ENCODE data around the gene PDIA6. TPM values are rescaled to one million over a fixed set of nuclear protein-coding genes. Genes with fewer than 3 reads are reported as not detected.
"Not testable (repeated sequence)": the region's sequence is repeated elsewhere in the genome, so short reads cannot be mapped to it uniquely, and the experiment has no call there.

The PDIA6 gene
- total RNA-seq, 1 donor from 2014 or later, result 102 TPM

GRCh38 chr2:10810202-10811161 is 2.1 kb downstream of the PDIA6 start:
- no peak for DNase-seq

- DNase-seq, result no peak
Measured at GRCh38 chr2:10806543-10806942, 6.0 kb downstream of the PDIA6 start.

DNA sequence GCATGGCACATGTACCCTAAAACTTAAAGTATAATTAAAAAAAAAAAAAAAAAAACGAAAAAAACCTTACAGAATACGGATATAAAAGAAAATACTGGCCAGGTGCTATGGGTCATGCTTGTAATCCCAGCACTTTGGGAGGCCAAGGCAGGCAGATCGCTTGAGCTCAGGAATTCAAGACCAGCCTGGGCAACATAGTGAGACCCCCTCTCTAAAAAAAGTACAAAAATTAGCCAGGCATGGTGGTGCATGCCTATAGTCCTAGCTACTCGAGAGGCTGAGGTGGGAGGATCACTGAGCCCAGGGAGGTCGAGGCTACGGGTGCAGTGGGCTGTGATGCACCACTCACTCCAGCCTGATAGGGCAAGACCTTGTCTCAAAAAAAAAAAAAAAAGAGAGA is 6.6 kb downstream of the PDIA6 start:
- not testable (repeated sequence) for DNase-seq

- DNase-seq, result no peak
Measured at GRCh38 chr2:10802657-10803056, 9.9 kb downstream of the PDIA6 start.

GRCh38 chr2:10800163-10800562 is 12.4 kb downstream of the PDIA6 start:
- DNase-seq, result no peak

DNA sequence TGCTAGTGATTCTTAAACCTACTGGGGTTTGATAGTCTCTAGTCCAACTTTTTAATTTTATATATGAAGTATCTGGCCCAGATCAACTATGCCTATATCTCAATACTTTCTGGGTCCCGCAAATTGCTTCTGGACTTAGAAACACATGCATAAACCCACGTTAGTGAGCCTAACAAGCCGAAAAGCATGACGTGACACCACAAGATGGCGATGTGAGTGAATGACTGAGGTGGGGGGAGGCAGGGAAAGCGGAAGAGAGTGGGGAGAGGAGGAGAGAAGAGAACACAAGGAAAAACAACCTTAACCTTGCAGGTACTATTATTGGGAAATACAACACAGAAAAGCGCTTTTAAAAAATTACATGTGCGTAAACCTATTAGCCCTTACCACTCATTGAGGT is 13.8 kb downstream of the PDIA6 start:
- no peak for DNase-seq

GRCh38 chr2:10796703-10797102 is 15.9 kb downstream of the PDIA6 start:
- no peak for DNase-seq

DNA sequence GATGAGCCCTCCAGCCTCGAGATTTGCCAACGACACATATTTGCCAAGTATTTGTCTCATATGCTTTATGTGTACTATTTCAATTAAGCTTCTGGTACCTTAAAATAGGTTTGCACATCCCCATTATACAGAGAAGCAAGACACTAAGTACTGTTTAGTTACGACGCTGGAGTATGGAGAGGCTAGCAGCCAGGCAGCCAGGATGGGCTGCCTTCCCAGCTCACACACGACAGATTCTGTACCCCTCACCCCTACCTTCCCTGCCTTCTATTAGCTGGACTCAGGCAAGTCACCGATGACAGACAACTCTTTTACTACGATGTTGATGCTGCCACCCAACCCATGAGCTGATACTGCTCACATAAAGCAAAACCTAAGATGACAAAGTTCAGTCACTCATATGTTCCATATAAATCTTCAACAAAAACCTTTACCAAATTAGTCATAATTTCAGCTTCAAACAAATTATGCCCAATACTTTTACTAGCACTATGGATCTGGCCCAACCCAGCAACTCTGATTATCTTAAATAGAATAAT is 17.0 kb downstream of the PDIA6 start:
- no peak for DNase-seq

DNA sequence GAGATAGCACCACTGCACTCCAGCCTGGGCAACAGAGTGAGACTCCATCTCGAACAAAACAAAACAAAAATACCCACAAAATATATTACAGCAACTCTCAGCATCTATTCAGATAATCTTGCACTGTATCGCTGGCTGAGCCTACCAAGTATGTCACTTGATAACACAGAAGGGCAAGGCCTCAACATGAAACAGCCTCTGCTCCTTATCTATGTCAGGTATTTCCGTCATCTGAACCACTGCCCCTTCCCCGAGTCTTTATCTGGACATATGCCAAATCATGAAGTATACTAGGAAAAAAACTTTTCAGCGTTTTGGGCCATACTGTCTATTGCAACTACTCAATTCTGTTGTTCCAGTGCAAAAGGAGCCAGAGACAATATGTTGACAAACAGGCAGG is 17.7 kb downstream of the PDIA6 start:
- no peak for DNase-seq

- DNase-seq, result no peak
Measured at GRCh38 chr2:10793816-10794215, 18.8 kb downstream of the PDIA6 start.

DNA sequence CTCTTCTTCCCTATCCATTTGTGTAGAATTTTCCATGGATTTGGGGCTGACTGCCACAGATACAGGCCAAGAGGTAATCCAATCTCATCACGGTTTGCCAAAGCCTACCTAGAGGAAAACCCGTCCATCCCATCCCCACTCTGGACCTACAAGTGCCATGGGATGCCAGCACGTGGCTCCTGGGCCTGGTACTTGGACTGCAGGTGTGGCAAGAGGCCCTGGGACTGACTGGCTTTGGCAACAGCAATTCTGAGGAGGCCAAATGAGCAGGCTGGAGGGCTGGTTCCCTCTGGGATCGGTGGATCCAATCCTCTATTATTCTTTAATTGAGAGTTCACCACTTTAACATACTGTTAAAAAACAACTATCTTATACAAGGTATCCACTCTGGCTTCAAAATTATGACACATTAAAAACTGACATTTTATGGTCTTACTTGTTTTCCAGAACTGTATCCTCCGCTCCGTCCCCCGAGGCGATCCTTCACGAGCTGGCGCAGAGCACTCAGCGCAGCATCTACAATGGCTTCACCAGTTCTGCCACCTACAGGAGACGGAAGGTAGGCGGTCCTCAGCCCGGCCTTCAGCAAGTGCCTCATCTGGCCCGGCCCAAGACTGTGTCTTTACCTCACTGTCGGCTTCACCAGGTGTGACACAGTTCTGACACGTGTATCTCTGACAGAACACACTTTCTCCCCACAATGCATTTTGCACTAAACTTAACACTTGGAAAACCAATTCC is 19.8 kb downstream of the PDIA6 start:
- DNase-seq, result no peak

- DNase-seq, result no peak
Measured at GRCh38 chr2:10792001-10792634, 20.5 kb downstream of the PDIA6 start.

GRCh38 chr2:10790228-10790973 is 22.2 kb downstream of the PDIA6 start:
- DNase-seq, result no peak

DNA sequence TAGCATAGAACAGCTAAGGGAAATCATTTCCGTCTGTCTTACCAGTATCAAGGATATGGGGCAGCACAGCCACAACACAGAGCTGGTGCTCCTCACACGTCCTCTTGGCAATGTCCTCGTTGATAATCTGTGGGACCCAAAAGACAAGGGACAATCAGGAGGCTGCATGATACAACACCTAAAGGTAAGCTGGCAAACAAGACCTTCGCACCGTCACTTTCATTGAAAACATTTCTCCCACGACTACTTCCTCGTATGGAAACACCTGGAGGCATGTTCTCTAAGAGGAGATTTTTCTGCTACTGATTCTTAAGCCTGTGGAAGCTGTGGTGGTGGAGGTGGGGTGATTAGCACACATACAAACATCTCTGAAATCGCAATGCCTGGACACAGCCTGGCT is 23.7 kb downstream of the PDIA6 start:
- DNase-seq, result no peak

- DNase-seq, result no peak
Measured at GRCh38 chr2:10787176-10787968, 25.2 kb downstream of the PDIA6 start.

- no peak for DNase-seq
Measured at GRCh38 chr2:10786240-10786982, 26.2 kb downstream of the PDIA6 start.

- DNase-seq, result no peak
Measured at GRCh38 chr2:10785260-10785659, 27.3 kb downstream of the PDIA6 start.

GRCh38 chr2:10784719-10785118 is 27.9 kb downstream of the PDIA6 start:
- DNase-seq, result no peak

GRCh38 chr2:10783421-10783820 is 29.2 kb downstream of the PDIA6 start:
- DNase-seq, result no peak

DNA sequence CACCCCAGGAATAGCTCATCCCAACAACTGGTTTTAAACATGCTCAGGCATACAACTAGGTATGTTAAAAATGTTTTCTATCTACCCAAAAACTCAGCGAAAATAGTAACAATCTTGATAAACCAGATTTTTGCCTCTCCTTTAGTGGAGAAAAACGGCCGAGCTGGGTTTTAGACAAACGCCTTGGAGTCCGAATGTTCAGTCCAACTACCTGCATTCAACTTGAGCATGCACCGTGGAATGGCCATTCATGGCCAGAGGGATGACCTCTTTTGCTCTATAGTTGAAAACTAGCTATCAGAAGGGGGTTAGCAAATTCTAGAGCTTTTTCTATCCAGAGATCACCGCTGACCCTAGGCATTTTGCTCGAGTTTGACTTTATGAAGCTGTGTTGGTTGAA is 30.8 kb downstream of the PDIA6 start:
- no peak for DNase-seq

Data from occipital lobe (tissue), 2 donors.